T-helper 2 cell treated with Interferon-gamma antibody and Interleukin-4, amounts not matched to agents 100 ng/mL and 5 ng/mL, for 36 hours (primary cell): ENCODE data around the gene PXN. TPM values are rescaled to one million over a fixed set of nuclear protein-coding genes. Genes with fewer than 3 reads are reported as not detected.
"Not testable (repeated sequence)": the region's sequence is repeated elsewhere in the genome, so short reads cannot be mapped to it uniquely, and the experiment has no call there.

Source experiments
- intact Hi-C: fragments of 100-400 bp; cut with micrococcal nuclease; formaldehyde crosslinking; loops from one replicate; pipeline ENCODE4 v1.15.1; 2023
- total RNA-seq: library from RNA; stranded (reverse); gene quantifications from 2 replicates; pipeline ENCODE4 v1.2.3, GENCODE V29; 2022

Gene PXN
- total RNA-seq, 1 donor from 2014 or later: 177 TPM

DNA sequence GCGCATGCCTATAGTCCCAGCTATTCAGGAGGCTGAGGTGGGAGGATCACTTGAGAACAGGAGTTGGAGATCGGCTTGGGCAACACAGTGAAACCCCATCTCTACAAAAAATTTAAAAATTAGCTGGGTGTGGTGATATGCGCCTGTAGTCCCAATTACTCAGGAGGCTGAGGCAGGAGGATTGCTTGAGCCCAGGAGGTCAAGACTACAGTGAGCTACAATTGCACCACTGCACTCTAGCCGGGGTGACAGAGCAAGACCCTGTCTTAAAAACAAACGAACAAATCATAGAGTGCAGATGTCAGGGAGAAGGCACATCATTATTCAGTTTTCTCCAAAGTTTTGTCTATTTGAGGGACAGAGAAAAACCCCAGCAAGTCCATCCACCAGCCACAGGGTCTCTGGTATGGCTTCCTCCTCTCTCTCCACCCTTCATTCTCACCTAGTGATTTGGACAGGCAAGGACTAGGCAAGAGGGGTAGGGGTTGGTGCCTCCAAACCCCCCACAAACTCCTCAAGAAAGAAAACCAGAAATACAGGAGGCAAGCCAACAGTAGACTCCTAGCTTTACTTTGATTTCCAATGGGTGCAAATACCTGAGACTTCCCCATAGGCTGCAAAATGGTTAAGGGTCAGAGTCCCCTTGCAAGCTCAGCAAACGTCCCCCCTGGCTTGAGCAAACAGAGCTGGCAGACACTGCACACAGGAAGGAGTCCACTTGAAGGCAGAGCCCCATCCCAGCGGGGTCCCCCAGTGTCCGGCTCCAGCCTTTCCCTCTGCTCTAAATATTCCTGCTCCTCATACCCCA, 38.1 kb downstream of the PXN start:
- intact Hi-C loops: loop anchor here (1.0 to 2.0 kb wide), 5 partner anchors 25 to 90 kb away; partner anchors contain the start of genes PXN, RNU4-2 and RPLP0

DNA sequence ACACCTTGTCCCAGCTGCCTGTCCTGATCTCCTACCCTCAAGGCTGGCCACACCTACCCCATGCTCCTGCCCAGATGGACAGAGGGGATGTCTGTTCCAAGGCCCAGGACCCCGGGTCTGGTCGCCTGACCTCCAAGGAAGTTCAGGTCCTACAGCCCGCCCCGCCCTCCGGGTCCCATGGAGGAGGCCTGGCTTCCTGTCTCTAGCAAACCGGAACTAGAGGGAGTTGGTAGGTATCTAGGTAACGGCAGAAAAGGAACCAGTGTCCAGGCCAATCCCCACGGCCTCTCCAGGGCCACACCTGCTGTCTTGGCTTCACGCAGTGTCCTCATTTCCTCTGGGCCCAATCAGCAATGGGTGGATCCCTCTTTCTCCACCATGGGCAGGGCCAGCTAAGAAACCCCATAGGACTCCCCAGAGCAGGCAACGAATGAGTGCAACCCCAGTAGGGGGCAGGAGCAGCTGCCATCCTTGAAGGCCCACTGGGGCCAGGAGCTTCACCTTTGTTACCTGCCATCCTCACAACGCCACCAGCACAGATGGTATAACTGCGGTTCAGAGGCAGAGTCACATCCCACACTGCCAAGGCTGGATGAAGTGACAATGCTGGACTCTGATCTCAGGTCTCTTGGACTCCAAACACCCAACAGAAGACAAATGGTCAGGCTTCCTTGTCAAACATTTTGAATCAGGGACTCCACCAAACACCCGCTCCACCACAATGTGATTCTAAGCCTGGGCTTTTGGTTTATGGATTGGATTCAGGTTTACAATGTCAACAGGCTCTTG, 39.5 kb downstream of the PXN start:
- intact Hi-C loops: no loop called here

- intact Hi-C loops: no loop called here
Observed at GRCh38 chr12:120225200-120225558, 40.4 kb downstream of the PXN start.

- intact Hi-C loops: no loop called here
Observed at GRCh38 chr12:120224304-120225199, 41.0 kb downstream of the PXN start.

- intact Hi-C loops: no loop called here
Observed at GRCh38 chr12:120223458-120224303, 41.8 kb downstream of the PXN start.

GRCh38 chr12:120222288-120222832, 43.2 kb downstream of the PXN start:
- intact Hi-C loops: no loop called here

DNA sequence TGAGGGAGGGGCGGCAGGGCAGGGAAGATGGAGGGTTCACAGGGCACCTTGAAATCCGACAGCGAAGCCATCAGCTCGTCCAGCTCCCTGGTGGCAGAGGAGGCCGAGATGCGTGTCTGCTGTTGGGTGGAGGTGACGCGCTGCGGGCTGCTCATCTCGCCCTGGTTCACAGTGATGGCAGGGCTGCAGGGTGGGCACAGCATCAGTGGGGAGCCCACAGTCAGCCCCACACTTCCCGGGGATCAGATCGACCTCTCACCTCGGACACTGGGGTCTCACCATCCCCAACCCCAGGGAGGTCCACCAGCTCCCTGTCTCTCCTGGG, 44.0 kb downstream of the PXN start:
- intact Hi-C loops: no loop called here

DNA sequence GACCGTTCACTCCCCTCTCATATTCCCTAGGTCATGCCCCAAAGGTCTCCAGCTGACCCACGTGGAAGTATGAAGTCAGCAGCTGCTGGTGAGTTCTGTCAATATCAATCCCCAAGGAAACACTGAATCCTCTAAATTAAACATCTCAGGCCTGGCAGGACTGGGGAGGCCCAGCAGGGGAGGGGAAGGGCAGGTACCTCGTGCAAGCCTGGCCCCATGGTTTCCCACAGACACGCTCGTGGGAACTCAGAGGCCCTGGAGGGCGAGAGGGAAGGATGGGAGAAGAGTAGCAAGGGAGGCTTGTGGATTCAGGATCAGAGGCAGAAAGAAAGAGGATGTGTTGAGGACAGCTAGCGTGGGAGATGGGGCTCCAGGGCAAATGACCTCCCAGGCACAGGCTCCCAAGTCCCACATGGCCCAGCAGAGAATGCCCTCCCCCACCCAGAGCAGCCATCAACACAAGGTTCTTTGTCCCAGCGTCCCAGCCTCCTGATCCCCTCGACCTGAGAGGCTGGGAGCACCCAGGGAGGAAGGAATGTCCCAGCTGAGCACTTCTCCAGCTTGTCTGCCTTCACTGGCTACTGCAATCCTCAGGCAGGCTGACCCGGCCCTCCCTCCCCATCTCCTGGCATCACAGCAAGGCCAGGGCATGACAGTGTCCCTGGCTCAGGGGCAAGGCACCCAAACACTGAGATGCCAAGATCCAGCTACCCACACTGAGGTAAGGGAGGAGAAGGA, 44.5 kb downstream of the PXN start:
- intact Hi-C loops: no loop called here

DNA sequence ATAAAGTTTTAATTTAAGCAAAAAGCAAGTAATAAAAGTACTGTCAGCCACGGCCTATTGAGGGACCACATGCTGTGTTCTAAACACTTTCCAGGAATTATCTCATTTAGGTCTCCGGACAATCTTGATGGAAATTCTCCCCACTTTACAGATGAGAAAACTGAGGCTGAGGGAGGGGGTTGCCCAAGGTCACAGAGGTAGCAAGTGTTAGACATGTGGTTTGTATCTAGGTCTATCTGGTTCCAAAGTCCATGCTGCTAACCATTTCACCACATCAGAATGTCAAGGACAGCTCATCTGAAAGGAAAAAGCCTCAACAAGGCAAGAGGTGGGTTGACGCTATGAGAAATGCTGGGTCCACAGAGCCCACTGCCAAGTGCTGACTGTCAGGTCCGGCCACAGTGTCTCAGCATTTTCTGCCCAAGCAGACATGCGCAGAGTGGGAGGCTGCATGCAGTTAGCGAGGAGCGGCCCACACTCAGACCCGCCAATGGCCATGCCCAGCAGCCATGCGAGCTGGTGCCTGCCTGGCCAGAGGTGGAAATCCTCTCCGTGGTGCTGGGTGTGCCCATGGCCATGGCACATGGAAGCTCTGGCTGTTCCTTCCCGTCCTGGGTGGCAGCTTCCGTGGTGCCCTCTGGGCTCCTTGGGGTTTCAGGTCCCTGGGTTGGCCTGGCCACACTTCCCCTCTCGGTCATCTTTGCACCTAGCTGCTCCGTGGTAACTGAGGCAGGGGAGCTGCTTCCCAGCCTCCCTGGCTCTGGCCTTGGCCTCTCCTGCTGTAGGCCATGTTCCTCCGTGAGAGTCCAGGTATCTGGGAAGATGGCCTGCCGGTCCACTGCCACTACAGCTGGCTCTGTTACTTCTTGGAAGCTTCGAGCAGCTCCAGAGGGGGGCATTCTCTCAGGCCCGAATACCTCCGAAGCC, 46.6 kb downstream of the PXN start:
- intact Hi-C loops: no loop called here

- intact Hi-C loops: no loop called here
Observed at GRCh38 chr12:120216742-120217605, 48.6 kb downstream of the PXN start.

- intact Hi-C loops: no loop called here
Observed at GRCh38 chr12:120215766-120216735, 49.5 kb downstream of the PXN start.

DNA sequence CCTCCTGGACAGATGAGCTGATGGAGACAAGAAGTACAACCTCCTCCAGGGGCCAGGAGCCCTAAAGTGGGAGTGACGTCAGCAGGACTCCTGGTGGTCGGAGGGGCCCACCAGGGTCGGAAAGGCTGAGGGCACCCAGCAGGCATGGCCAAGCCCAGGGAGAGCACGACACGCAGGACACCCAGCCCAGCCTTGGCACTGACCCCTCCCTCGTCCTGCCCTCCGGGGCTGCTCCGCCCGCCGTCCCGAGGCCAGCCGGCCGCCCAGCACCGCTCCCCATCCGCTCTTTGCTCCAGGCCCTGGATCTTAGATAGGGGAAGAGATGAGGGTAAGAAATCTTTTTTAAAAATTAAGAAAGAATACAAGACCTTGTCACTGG, 50.2 kb downstream of the PXN start:
- intact Hi-C loops: no loop called here

- intact Hi-C loops: no loop called here
Observed at GRCh38 chr12:120214626-120215356, 50.7 kb downstream of the PXN start.

DNA sequence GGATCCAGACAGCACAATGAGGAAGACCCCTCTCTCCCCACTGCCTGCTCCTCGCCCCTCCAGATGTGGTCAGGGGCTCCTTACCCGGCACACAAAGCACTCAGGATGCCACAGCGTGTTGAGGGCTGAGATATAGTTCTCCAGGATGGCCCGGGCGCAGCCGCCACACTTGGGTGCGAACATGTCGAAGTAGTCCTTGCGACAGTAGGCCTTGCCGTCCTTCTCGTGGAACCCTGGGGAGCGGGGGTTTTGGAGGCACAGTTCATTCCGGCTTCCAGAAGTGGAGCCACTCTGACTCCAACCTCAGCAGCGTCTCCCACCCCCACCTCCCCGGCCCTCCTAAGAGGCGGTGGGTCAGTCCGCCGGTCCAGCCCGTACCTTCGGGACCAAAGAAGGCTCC, 51.8 kb downstream of the PXN start:
- intact Hi-C loops: no loop called here

GRCh38 chr12:120213182-120213581, 52.3 kb downstream of the PXN start:
- intact Hi-C loops: not testable (repeated sequence)

GRCh38 chr12:120212301-120212700, 53.2 kb downstream of the PXN start:
- intact Hi-C loops: no loop called here
